ENCODE results near the gene FZR1.

Gene FZR1

GRCh38 chr19:3474010-3474409 lies 32.1 kb upstream of the FZR1 start:
- DNase-seq (ENCODE audit: low spot score): no peak

DNA sequence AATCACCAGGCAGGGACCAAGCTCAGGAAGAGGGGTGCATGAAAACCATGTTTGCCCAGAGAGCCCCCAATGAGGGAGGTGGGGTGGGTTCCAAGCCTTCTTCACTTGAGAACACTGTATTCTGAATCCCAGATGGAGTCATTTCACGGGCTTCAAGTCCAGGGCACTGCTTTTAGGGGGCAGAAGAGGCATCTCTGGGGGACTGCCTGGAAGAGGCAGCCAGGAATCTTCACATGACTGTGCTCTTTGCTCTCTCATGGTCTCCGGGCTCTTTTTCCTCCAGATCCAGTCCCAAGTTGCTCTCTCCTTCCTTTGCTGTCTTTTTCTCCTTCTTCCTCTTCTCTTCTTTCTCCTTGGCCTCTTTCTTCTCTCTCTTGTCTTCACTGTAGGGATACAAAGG lies 31.5 kb upstream of the FZR1 start:
- no peak for DNase-seq (ENCODE audit: low spot score)

DNA sequence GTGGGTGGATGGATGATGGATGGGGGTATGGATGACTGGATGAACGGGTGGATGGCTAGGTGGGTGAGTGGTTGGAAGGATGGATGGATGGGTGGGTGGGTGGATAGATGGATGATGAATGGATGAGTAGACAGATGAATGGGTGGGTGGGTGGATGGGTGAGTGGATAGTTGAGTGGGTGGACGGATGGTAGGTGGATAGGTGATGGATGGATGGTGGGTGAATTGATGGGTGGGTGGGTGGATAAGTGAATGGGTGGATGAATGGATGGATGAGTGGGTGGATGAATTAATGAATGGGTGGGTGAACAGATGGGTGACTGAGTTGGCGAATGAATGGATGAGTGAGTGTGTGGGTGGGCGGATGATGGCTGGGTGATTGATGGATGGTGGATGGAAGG lies 30.7 kb upstream of the FZR1 start:
- DNase-seq (ENCODE audit: low spot score): no peak

DNA sequence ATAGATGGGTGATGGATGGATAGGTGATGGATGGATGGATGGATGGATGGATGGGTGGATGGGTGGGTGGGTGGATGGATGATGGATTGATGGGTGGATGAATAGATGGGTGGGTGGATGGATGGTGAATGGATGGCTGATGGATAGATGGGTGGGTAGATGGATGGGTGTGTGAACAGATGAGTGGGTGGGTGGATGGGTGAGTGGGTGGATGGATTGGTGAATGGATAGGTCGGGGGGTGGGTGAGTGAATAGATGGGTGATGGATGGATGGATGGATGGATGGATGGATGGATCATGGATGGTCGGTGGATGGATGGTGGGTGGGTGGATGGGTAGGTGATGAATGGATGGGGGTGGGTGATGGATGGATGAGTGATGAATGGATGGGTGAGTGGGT lies 29.3 kb upstream of the FZR1 start:
- DNase-seq (ENCODE audit: low spot score): no peak

DNA sequence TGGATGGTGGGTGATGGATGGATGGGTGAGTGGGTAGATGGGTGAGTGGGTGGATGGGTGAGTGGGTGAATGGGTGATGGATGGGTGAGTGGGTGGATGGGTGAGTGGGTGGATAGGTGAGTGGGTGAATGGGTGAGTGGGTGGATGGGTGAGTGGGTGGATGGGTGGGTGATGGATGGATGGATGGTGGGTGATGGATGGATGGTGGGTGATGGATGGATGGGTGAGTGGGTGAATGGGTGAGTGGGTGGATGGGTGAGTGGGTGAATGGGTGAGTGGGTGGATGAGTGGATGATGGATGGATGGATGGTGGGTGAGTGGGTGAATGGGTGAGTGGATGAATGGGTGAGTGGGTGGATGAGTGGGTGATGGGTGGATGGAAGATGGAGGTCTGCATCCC lies 28.6 kb upstream of the FZR1 start:
- DNase-seq (ENCODE audit: low spot score): no peak

DNA sequence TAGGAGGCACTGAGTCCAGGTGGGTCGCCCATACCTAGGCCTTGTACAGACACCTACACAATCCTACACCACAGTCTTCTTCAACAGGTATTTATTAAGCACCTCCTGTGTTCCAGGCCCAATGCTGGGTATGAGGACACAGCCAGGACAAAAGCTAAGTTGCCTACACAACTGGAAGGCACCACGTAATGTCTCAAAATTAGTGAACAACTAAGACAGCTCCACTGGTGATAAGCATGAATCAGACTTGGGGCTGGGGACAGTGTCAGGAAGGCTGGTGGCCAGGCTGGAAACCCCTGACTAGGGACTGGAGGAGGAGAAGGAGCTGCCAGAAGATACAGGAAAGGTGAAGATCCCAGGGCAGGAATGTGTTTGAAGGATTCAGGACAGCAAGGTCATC lies 28.2 kb upstream of the FZR1 start:
- no peak for DNase-seq (ENCODE audit: low spot score)

DNA sequence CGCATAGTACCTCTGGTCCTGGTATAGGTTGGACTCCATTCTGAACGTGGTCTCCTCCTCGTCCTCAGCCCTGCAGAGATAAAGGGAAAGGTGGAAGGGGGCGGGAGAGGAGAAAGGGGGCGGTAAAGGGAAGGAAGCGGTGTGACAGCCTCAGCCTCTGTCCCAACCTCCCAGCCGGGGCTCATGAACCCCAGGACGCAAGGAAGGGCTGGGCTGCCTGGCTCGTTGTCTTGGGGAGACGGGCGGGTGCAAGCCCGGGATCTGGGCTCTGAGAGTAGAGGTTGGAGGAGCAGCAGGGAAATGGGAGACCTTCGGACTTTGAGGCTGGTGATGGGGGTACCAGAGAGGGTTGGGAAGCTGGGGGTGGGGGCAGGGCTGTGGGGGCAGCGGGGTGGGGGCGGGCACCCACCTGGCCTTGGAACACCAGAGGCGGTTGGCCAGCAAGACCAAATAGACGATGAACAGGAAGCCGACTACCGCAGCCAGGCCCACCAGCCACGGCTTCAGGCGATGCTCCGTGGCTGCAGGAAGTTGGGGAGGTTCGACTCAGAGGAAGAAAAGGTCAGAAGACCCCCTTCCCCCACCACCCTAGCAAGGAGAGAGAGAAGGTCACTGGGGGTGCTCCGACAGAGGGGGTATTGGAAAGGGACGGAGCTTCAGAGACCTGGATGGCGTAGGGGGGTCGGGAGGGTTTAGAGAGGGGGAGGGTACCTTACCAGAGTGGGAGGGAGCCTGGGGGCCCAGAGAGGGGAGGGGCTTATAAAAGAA lies 27.5 kb upstream of the FZR1 start:
- DNase-seq (ENCODE audit: low spot score): no peak

DNA sequence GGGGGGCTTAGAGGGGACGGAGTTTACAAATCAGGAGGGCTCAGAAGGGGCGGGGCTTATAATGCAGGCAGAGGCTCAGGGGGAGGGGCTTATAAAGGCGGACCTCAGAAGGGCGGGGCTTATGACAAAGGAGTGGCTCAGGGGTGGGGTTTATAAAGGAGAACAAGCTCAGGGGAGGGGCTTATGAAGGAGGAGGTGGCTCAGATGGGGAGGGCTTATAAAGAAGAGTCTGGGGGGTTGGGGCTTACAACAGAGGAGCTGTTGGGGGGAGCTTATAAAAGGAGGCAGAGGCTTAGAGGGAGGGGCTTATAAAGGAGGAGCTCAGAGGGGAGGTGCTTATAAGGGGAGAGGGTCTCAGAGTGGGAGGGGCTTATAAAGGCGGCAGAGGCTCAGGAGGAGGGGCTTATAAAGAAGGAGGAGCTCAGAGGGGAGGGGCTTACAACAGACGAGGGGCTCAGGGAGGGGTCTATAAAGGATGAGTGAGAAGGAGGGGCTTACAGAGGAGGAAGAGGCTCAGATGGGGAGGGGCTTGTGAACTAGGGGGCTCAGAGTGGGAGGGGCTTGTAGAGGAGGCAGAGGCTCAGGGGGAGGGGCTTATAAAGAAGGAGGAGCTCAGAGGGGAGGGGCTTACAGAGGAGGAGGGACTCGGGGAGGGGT lies 26.8 kb upstream of the FZR1 start:
- DNase-seq (ENCODE audit: low spot score): peak; percentile 54

- no peak for DNase-seq (ENCODE audit: low spot score)
Measured at GRCh38 chr19:3479834-3480215, 26.3 kb upstream of the FZR1 start.

GRCh38 chr19:3480383-3481091 lies 25.6 kb upstream of the FZR1 start, which contains the start of gene SMIM24:
Gene SMIM24, minus strand, starts transcription at chr19:3480525. Its CDS starts 62 bp downstream, at chr19:3480463.
- DNase-seq (ENCODE audit: low spot score): no peak

GRCh38 chr19:3481241-3482090 lies 24.6 kb upstream of the FZR1 start:
- no peak for DNase-seq (ENCODE audit: low spot score)

DNA sequence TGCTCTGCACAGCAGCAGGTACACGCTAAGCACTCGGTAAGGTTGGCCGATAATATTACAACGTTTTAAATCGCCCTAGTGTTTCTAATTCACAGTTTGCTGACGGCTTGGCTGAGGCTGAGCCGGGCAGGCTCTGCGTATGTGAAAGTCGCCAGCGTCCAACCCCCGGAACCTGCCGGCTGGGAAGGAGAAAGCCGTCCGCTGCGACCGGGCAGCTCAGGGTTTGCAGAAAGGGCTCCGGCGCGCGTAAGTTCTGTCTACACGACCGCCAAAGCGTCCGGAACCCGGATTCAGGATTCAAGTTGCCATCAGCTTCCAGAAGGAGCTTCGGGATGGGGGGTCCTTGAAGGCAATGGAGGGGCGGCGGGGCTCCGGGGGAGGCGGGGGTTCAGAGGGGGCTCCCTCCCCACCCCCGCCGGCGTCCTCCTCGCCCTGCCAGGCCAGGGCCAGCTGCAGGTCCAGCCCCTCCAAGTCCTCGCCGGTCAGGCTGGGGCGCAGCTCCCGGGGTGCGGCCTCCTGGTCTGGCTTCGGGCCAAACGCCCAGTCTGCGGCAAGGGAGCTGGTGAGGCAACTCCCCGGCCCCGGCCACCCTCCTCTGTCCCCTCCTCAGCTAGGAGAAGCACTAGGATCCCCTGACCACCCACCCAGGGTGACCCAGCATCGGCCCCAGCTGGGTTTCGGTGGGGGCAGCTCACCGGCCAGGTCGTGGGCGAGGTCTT lies 23.4 kb upstream of the FZR1 start:
- DNase-seq (ENCODE audit: low spot score): no peak

GRCh38 chr19:3483226-3483628 lies 22.9 kb upstream of the FZR1 start, which contains the start of gene SMIM44:
Gene SMIM44, minus strand, starts transcription at chr19:3483441. Its CDS starts 38 bp downstream, at chr19:3483403.
- DNase-seq (ENCODE audit: low spot score): no peak

- no peak for DNase-seq (ENCODE audit: low spot score)
Measured at GRCh38 chr19:3491396-3492119, 14.6 kb upstream of the FZR1 start.

DNA sequence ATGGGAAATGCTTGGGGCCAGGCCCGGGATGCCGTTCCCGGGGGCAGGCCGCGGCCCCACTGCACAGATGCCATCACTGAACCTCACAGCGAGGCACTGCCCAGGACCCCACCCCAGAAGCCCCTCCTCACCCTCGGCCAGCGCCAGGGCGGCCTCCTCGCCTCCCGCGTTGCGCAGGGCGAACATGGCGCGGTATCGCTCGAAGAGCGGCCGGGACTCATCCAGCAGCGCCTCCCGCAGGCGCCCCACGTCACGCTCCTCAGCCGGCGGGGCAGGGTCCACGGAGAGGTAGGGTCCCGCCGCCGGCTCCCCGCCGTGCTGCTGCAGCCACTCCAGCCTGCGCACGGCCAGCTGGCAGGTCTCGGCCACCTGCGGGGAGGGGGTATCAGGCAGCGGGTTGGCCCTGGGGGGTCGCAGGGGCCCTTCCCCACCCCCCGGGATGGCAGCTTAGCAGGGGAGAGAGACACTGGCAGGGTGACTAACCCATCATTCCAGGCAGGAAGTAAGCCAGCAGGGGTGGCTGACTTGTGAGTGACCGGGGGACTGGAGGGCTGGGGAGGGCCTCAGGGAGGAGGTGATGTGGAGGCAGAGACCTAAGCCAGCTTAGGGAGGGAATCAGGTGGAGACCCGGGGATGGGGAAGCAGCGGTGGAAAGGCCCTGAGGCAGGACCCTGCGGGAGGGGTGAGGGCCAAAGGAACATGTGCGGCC lies 13.8 kb upstream of the FZR1 start:
- no peak for DNase-seq (ENCODE audit: low spot score)

GRCh38 chr19:3492919-3493318 lies 13.2 kb upstream of the FZR1 start:
- no peak for DNase-seq (ENCODE audit: low spot score)

- no peak for DNase-seq (ENCODE audit: low spot score)
Measured at GRCh38 chr19:3493651-3494050, 12.5 kb upstream of the FZR1 start.

DNA sequence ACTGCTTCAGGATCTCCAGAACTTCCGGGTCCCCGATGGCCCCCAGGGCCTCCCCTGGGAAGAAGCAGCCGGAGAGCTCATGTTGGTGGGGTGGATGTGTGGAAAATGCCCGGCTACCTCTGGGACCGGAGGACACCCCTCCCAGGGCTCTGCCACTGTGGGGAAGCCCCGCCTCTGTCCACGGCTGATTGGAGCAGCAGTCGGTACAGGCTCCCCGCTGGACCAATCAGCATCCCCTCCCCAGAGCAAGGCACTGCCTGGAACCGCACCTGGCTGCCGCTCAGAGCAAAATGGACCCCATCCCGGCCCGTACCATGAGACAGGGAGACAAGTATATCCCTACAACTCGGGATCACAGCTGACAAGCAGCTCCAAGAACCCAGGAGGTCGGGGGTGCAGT lies 12.1 kb upstream of the FZR1 start:
- peak; percentile 82 for DNase-seq (ENCODE audit: low spot score)

DNA sequence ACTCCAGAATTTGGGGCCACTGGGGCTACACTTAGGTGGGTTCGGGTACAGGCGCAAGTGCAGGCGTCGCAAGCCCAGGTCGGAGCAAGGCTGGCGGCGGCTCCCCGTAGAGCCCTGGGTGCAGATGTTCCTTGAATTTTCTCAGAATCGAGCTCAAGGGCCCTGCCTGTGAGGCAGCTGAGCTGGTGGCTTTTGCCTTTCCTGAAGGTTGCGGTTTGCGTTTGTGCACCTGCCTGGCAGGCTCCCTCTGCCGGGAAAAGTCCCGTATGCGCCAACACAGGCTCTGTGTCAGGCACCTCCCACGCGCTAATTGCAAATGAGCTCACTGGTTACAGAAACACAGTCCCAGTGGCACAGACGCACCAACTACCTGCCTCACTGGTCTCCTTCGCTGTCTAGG lies 11.6 kb upstream of the FZR1 start:
- no peak for DNase-seq (ENCODE audit: low spot score)

Data from hepatic stellate cell (primary cell).